ENCODE results near the gene ZNF423. TPM values are rescaled to one million over a fixed set of nuclear protein-coding genes. Genes with fewer than 3 reads are reported as not detected.

Gene ZNF423
- total and polyA plus RNA-seq, 3 experiments from 2014 or later, result not detected

- Mint-ChIP-seq H3K9me3 (peaks cover 0 to 4% (median 2%) of the 10 kb centered on the region in 5 donors), H3K36me3 (no peaks in the 10 kb centered on the region), H3K4me1 (no peaks in the 10 kb centered on the region), H3K27ac (no peak overlapping the region), H3K27me3 (peaks cover 0 to 7% of the 10 kb centered on the region in 2 donors), H3K4me3 (no peak overlapping the region)
- Histone ChIP-seq H3K4me1 (ENCODE audit: insufficient read depth, low read length) (no peaks in the 10 kb centered on the region), H3K36me3 (ENCODE audit: insufficient read depth, low read length) (no peaks in the 10 kb centered on the region), H3K4me3 (ENCODE audit: low read length) (no peak overlapping the region), H3K27me3 (ENCODE audit: insufficient read depth, low read length, poor library complexity, severe bottlenecking) (no peaks in the 10 kb centered on the region), H3K27ac (ENCODE audit: low read depth, low read length) (no peak overlapping the region), H3K9me3 (ENCODE audit: low read length) (no peaks in the 10 kb centered on the region)
- DNase-seq, result no peak
- ChIA-PET CTCF (interaction anchor here (1.3 kb wide), 1 partner anchor 12 kb away, joined by 4 read pairs; no protein-coding TSS in a partner anchor), POLR2A (no interaction called here)
Measured at GRCh38 chr16:49730772-49731171, 125.1 kb downstream of the ZNF423 start.

GRCh38 chr16:49727611-49728010, 128.3 kb downstream of the ZNF423 start:
- no peaks in the 10 kb centered on the region for H3K4me1 ChIP-seq (ENCODE audit: insufficient read depth, low read length)
- POLR2A ChIA-PET, result no interaction called here
- H3K27me3 Mint-ChIP-seq, result peaks cover 0 to 2% of the 10 kb centered on the region in 2 donors
- no peak overlapping the region for H3K4me3 Mint-ChIP-seq
- no peaks in the 10 kb centered on the region for H3K36me3 Mint-ChIP-seq
- CTCF ChIA-PET, result no interaction called here
- H3K4me3 ChIP-seq (ENCODE audit: low read length), result no peak overlapping the region
- H3K4me1 Mint-ChIP-seq, result no peaks in the 10 kb centered on the region
- H3K27ac ChIP-seq (ENCODE audit: low read depth, low read length), result no peak overlapping the region
- peaks cover 0 to 4% (median 2%) of the 10 kb centered on the region in 5 donors for H3K9me3 Mint-ChIP-seq
- DNase-seq, result no peak
- H3K27ac Mint-ChIP-seq, result peak overlapping the region in 1 of 8 donors; percentile 69
- no peaks in the 10 kb centered on the region for H3K9me3 ChIP-seq (ENCODE audit: low read length)
- H3K36me3 ChIP-seq (ENCODE audit: insufficient read depth, low read length), result no peaks in the 10 kb centered on the region
- H3K27me3 ChIP-seq (ENCODE audit: insufficient read depth, low read length, poor library complexity, severe bottlenecking), result no peaks in the 10 kb centered on the region

GRCh38 chr16:49726155-49726554, 129.8 kb downstream of the ZNF423 start:
- Mint-ChIP-seq H3K36me3 (no peaks in the 10 kb centered on the region), H3K9me3 (peaks cover 0 to 4% (median 2%) of the 10 kb centered on the region in 5 donors), H3K27me3 (peaks cover 0 to 2% of the 10 kb centered on the region in 2 donors), H3K4me1 (no peaks in the 10 kb centered on the region), H3K27ac (no peak overlapping the region), H3K4me3 (no peak overlapping the region)
- no peak for DNase-seq
- Histone ChIP-seq H3K4me1 (ENCODE audit: insufficient read depth, low read length) (no peaks in the 10 kb centered on the region), H3K4me3 (ENCODE audit: low read length) (no peak overlapping the region), H3K27me3 (ENCODE audit: insufficient read depth, low read length, poor library complexity, severe bottlenecking) (no peaks in the 10 kb centered on the region), H3K9me3 (ENCODE audit: low read length) (no peaks in the 10 kb centered on the region), H3K27ac (ENCODE audit: low read depth, low read length) (no peak overlapping the region), H3K36me3 (ENCODE audit: insufficient read depth, low read length) (no peaks in the 10 kb centered on the region)
- ChIA-PET POLR2A (no interaction called here), CTCF (no interaction called here)

- Histone ChIP-seq H3K27ac (ENCODE audit: low read depth, low read length) (no peak overlapping the region), H3K4me1 (ENCODE audit: insufficient read depth, low read length) (no peaks in the 10 kb centered on the region), H3K4me3 (ENCODE audit: low read length) (no peak overlapping the region), H3K27me3 (ENCODE audit: insufficient read depth, low read length, poor library complexity, severe bottlenecking) (no peaks in the 10 kb centered on the region), H3K9me3 (ENCODE audit: low read length) (no peaks in the 10 kb centered on the region), H3K36me3 (ENCODE audit: insufficient read depth, low read length) (no peaks in the 10 kb centered on the region)
- Mint-ChIP-seq H3K27me3 (no peaks in the 10 kb centered on the region), H3K4me3 (no peak overlapping the region), H3K27ac (no peak overlapping the region), H3K9me3 (peaks cover 0 to 2% (median 0%) of the 10 kb centered on the region in 5 donors), H3K36me3 (no peaks in the 10 kb centered on the region), H3K4me1 (no peaks in the 10 kb centered on the region)
- no peak for DNase-seq
- CTCF ChIA-PET, result interaction anchor here (0.7 kb wide), 1 partner anchor 87 kb away, joined by 3 read pairs; no protein-coding TSS in a partner anchor
- POLR2A ChIA-PET, result no interaction called here
Measured at GRCh38 chr16:49725651-49726050, 130.3 kb downstream of the ZNF423 start.

- Histone ChIP-seq H3K4me1 (ENCODE audit: insufficient read depth, low read length) (no peaks in the 10 kb centered on the region), H3K27me3 (ENCODE audit: insufficient read depth, low read length, poor library complexity, severe bottlenecking) (no peaks in the 10 kb centered on the region), H3K4me3 (ENCODE audit: low read length) (no peak overlapping the region), H3K36me3 (ENCODE audit: insufficient read depth, low read length) (no peaks in the 10 kb centered on the region), H3K9me3 (ENCODE audit: low read length) (no peaks in the 10 kb centered on the region), H3K27ac (ENCODE audit: low read depth, low read length) (no peak overlapping the region)
- H3K36me3 Mint-ChIP-seq, result no peaks in the 10 kb centered on the region
- H3K27me3 Mint-ChIP-seq, result no peaks in the 10 kb centered on the region
- peaks cover 0 to under 1% (median 0%) of the 10 kb centered on the region in 5 donors for H3K9me3 Mint-ChIP-seq
- no peak for DNase-seq
- POLR2A ChIA-PET, result no interaction called here
- H3K4me3 Mint-ChIP-seq, result no peak overlapping the region
- H3K27ac Mint-ChIP-seq, result no peak overlapping the region
- H3K4me1 Mint-ChIP-seq, result no peaks in the 10 kb centered on the region
- CTCF ChIA-PET, result interaction anchor here (0.7 kb wide), 1 partner anchor 87 kb away, joined by 3 read pairs; no protein-coding TSS in a partner anchor
Measured at GRCh38 chr16:49724774-49725173, 131.1 kb downstream of the ZNF423 start.

- ChIA-PET POLR2A (no interaction called here), CTCF (no interaction called here)
- H3K9me3 ChIP-seq (ENCODE audit: low read length), result no peaks in the 10 kb centered on the region
- H3K36me3 Mint-ChIP-seq, result no peaks in the 10 kb centered on the region
- no peaks in the 10 kb centered on the region for H3K36me3 ChIP-seq (ENCODE audit: insufficient read depth, low read length)
- no peak overlapping the region for H3K4me3 Mint-ChIP-seq
- H3K27me3 Mint-ChIP-seq, result peaks cover 0 to 4% of the 10 kb centered on the region in 2 donors
- DNase-seq, result no peak
- H3K4me1 Mint-ChIP-seq, result no peaks in the 10 kb centered on the region
- H3K27ac Mint-ChIP-seq, result no peak overlapping the region
- no peaks in the 10 kb centered on the region for H3K4me1 ChIP-seq (ENCODE audit: insufficient read depth, low read length)
- no peaks in the 10 kb centered on the region for H3K9me3 Mint-ChIP-seq
- no peaks in the 10 kb centered on the region for H3K27me3 ChIP-seq (ENCODE audit: insufficient read depth, low read length, poor library complexity, severe bottlenecking)
- H3K27ac ChIP-seq (ENCODE audit: low read depth, low read length), result no peak overlapping the region
- H3K4me3 ChIP-seq (ENCODE audit: low read length), result no peak overlapping the region
Measured at GRCh38 chr16:49723310-49723709, 132.6 kb downstream of the ZNF423 start.

- peaks cover 0 to 4% of the 10 kb centered on the region in 2 donors for H3K27me3 Mint-ChIP-seq
- H3K27me3 ChIP-seq (ENCODE audit: insufficient read depth, low read length, poor library complexity, severe bottlenecking), result no peaks in the 10 kb centered on the region
- no peak overlapping the region for H3K4me3 ChIP-seq (ENCODE audit: low read length)
- H3K27ac ChIP-seq (ENCODE audit: low read depth, low read length), result no peak overlapping the region
- no peaks in the 10 kb centered on the region for H3K36me3 ChIP-seq (ENCODE audit: insufficient read depth, low read length)
- no peaks in the 10 kb centered on the region for H3K36me3 Mint-ChIP-seq
- H3K4me3 Mint-ChIP-seq, result no peak overlapping the region
- CTCF ChIA-PET, result no interaction called here
- H3K27ac Mint-ChIP-seq, result peak overlapping the region in 1 of 8 donors; percentile 43
- DNase-seq, result no peak
- POLR2A ChIA-PET, result no interaction called here
- H3K4me1 Mint-ChIP-seq, result no peaks in the 10 kb centered on the region
- no peaks in the 10 kb centered on the region for H3K4me1 ChIP-seq (ENCODE audit: insufficient read depth, low read length)
- H3K9me3 Mint-ChIP-seq, result no peaks in the 10 kb centered on the region
- no peaks in the 10 kb centered on the region for H3K9me3 ChIP-seq (ENCODE audit: low read length)
Measured at GRCh38 chr16:49720225-49720624, 135.7 kb downstream of the ZNF423 start.

- ChIA-PET CTCF (no interaction called here), POLR2A (no interaction called here)
- Mint-ChIP-seq H3K4me3 (no peak overlapping the region), H3K36me3 (no peaks in the 10 kb centered on the region), H3K4me1 (no peaks in the 10 kb centered on the region), H3K27me3 (peaks cover 1 to 4% of the 10 kb centered on the region in 2 donors), H3K9me3 (no peaks in the 10 kb centered on the region), H3K27ac (no peak overlapping the region)
- H3K27me3 ChIP-seq (ENCODE audit: insufficient read depth, low read length, poor library complexity, severe bottlenecking), result no peaks in the 10 kb centered on the region
- H3K4me3 ChIP-seq (ENCODE audit: low read length), result no peak overlapping the region
- H3K4me1 ChIP-seq (ENCODE audit: insufficient read depth, low read length), result no peaks in the 10 kb centered on the region
- no peak for DNase-seq
- H3K36me3 ChIP-seq (ENCODE audit: insufficient read depth, low read length), result no peaks in the 10 kb centered on the region
- no peak overlapping the region for H3K27ac ChIP-seq (ENCODE audit: low read depth, low read length)
- H3K9me3 ChIP-seq (ENCODE audit: low read length), result no peaks in the 10 kb centered on the region
Measured at GRCh38 chr16:49717689-49718088, 138.2 kb downstream of the ZNF423 start.

All from CD8-positive, alpha-beta memory T cell (primary cell).